AG04450 (cell line): ENCODE measurements around the gene TK1. TPM values are rescaled to one million over a fixed set of nuclear protein-coding genes. Genes with fewer than 3 reads are reported as not detected.

Source experiments
- CTCF ChIA-PET: fragments of 300-600, 350-600 bp; formaldehyde crosslinking; extraction: SDS; loops from one replicate; lab custom pipeline; 2022; ENCODE audit warnings: antibody characterized with exemption, inconsistent platforms; lab: Charles Lee
- POLR2A ChIA-PET: fragments of 350-600 bp; formaldehyde crosslinking; extraction: SDS; loops from one replicate; lab custom pipeline; 2021; ENCODE audit warnings: antibody characterized with exemption, inconsistent platforms; lab: Yijun Ruan, JAX
- DNase-seq: peaks from one replicate; pipeline ENCODE4 v3.0.0-alpha.2; 2011; ENCODE audit warnings: low read depth, low spot score
- H3K27ac ChIP-seq: one replicate; pipeline ENCODE4 v1.5.1; 2012; ENCODE audit warnings: low read depth, low read length, control low read depth
- H3K27me3 ChIP-seq: one replicate; pipeline ENCODE4 v1.6.0; 2012; ENCODE audit warnings: low read length; ENCODE audit not compliant: control insufficient read depth, insufficient read depth
- H3K4me3 ChIP-seq: 2 replicates; pipeline ENCODE4 v1.5.1; 2011; ENCODE audit warnings: mild to moderate bottlenecking, low read depth, low read length, control low read depth
- H3K9me3 ChIP-seq: 2 replicates; pipeline ENCODE4 v1.5.1; 2012; ENCODE audit warnings: low read length; ENCODE audit not compliant: control insufficient read depth, insufficient read depth
- CTCF ChIP-seq: IDR thresholded peaks from 2 replicates; pipeline ENCODE4 v1.5.1; 2011; ENCODE audit warnings: low read depth, low read length, control low read depth, inconsistent platforms
- polyA plus RNA-seq: library from polyadenylated mRNA; depleted of rRNA; stranded (reverse); fragments of >200 nt; gene quantifications from 2 replicates; pipeline ENCODE4 v1.2.3, GENCODE V29; 2011

TK1 gene
- polyA plus RNA-seq, 1 experiment = 27.1 TPM

GRCh38 chr17:78228176-78228575 is 41.3 kb upstream of the TK1 start:
- ChIA-PET CTCF (interaction anchor here (0.8 kb wide), 1 partner anchor 22 kb away, joined by 4 read pairs; no protein-coding TSS in a partner anchor), POLR2A (interaction anchor here (0.7 kb wide), 1 partner anchor 41 kb away, joined by 3 read pairs; the partner anchor contains the start of genes AFMID and TK1)

GRCh38 chr17:78227455-78227916 is 40.6 kb upstream of the TK1 start:
- CTCF ChIA-PET = no interaction called here
- TF ChIP-seq CTCF = no peak
- POLR2A ChIA-PET = no interaction called here
- Histone ChIP-seq H3K4me3 (no peak overlapping the region), H3K9me3 (no peaks in the 10 kb centered on the region; the same call in 1 of the 2 replicates), H3K27ac (no peak overlapping the region), H3K27me3 (peaks cover 24% of the 10 kb centered on the region)
- DNase-seq = no peak

More at GRCh38 chr17:78228176-78228575, 41.3 kb upstream of the TK1 start:
- no peak overlapping the region for H3K27ac ChIP-seq
- peaks cover 31% of the 10 kb centered on the region for H3K27me3 ChIP-seq
- no peak overlapping the region for H3K4me3 ChIP-seq
- no peak for TF ChIP-seq CTCF
- no peak for DNase-seq
- no peaks in the 10 kb centered on the region; the same call in 1 of the 2 replicates for H3K9me3 ChIP-seq

GRCh38 chr17:78226759-78227454 is 40.1 kb upstream of the TK1 start:
- no peak overlapping the region for H3K4me3 ChIP-seq
- no peak for TF ChIP-seq CTCF
- no peaks in the 10 kb centered on the region; the same call in 1 of the 2 replicates for H3K9me3 ChIP-seq
- H3K27me3 ChIP-seq = peaks cover 18% of the 10 kb centered on the region
- ChIA-PET CTCF (no interaction called here), POLR2A (interaction anchor here (0.6 kb wide), 1 partner anchor 45 kb away, joined by 7 read pairs; no protein-coding TSS in a partner anchor)
- no peak for DNase-seq
- H3K27ac ChIP-seq = no peak overlapping the region

- no peaks in the 10 kb centered on the region; the same call in 1 of the 2 replicates for H3K9me3 ChIP-seq
- DNase-seq = no peak
- no peak overlapping the region for H3K4me3 ChIP-seq
- CTCF ChIA-PET = interaction anchor here (1.4 kb wide), 1 partner anchor 24 kb away, joined by 5 read pairs; no protein-coding TSS in a partner anchor
- POLR2A ChIA-PET = interaction anchor here (0.6 to 1.1 kb wide), 3 partner anchors 20 to 268 kb away, joined by 4 to 7 read pairs (median 4); partner anchors contain the start of gene TNRC6C
- H3K27me3 ChIP-seq = peaks cover 14% of the 10 kb centered on the region
- no peak overlapping the region for H3K27ac ChIP-seq
- no peak for TF ChIP-seq CTCF
Measured at GRCh38 chr17:78226055-78226758, 39.4 kb upstream of the TK1 start.
